Measurements from ENCODE around the gene MRPS31. TPM values are rescaled to one million over a fixed set of nuclear protein-coding genes. Genes with fewer than 3 reads are reported as not detected.

Gene MRPS31
- total and polyA plus RNA-seq, 4 donors = 13.4 to 17.6 (median 16.0) TPM

DNA sequence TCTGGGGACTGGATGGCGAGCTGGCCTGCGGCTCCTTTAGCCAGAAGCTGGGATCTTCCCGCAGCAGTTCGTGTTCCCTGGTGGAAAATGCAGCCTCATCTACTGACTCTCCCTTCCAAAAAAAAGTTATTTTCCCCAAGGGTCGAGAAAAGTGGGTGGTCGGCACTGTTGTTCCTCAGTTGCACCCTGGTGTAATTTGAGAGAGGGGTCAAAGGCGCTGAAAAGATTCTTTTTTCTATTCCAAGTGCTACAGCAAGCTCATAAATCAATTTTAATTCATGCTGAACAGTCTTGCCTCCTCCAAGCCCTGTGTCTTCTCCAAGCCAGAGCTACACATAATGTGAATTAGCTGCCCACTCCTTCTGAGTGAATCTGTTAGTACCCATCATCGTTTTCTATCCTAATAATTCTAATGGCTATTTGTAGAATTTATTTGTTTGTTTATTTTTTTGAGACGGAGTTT, 19.2 kb upstream of the MRPS31 start:
- Histone ChIP-seq H3K9me3 (ENCODE audit: control insufficient read depth in 4 of 4, low read length in 3 of 4) (no peaks in the 10 kb centered on the region), H3K9ac (ENCODE audit: low read depth in 1 of 2, low read length in 2 of 2) (peak overlapping the region; percentile 95 to 98), H3K4me1 (ENCODE audit: control insufficient read depth in 4 of 4, insufficient read depth in 4 of 4, low read length in 3 of 4) (peaks cover 5 to 53% (median 22%) of the 10 kb centered on the region in 4 donors), H3K27ac (ENCODE audit: low read depth in 1 of 2, low read length in 2 of 2) (peak overlapping the region; percentile 83 to 98), H3K4me3 (ENCODE audit: low read depth in 1 of 3, low read length in 3 of 3) (peak overlapping the region; percentile 56 to 84 (median 77)), H3K27me3 (ENCODE audit: control insufficient read depth in 4 of 4, insufficient read depth in 4 of 4, low read length in 3 of 4) (no peaks in the 10 kb centered on the region), H3K36me3 (ENCODE audit: control insufficient read depth in 4 of 4, insufficient read depth in 3 of 4, low read depth in 1 of 4, low read length in 3 of 4) (peaks cover 0 to 4% (median 0%) of the 10 kb centered on the region in 4 donors)
- WGBS = 13% methylated on average over 9 of the region's 9 CpGs
- DNase-seq (ENCODE audit: low spot score) = no peak
- no peak for TF ChIP-seq SP1 (IDR thresholded peaks at IDR 0.05)
- TF ChIP-seq, protein P1, sequence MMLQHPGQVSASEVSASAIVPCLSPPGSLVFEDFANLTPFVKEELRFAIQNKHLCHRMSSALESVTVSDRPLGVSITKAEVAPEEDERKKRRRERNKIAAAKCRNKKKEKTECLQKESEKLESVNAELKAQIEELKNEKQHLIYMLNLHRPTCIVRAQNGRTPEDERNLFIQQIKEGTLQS (IDR thresholded peaks at IDR 0.05) = no peak
- TF ChIP-seq YY1 (IDR thresholded peaks at IDR 0.05) = no peak
- TF ChIP-seq, protein P2, sequence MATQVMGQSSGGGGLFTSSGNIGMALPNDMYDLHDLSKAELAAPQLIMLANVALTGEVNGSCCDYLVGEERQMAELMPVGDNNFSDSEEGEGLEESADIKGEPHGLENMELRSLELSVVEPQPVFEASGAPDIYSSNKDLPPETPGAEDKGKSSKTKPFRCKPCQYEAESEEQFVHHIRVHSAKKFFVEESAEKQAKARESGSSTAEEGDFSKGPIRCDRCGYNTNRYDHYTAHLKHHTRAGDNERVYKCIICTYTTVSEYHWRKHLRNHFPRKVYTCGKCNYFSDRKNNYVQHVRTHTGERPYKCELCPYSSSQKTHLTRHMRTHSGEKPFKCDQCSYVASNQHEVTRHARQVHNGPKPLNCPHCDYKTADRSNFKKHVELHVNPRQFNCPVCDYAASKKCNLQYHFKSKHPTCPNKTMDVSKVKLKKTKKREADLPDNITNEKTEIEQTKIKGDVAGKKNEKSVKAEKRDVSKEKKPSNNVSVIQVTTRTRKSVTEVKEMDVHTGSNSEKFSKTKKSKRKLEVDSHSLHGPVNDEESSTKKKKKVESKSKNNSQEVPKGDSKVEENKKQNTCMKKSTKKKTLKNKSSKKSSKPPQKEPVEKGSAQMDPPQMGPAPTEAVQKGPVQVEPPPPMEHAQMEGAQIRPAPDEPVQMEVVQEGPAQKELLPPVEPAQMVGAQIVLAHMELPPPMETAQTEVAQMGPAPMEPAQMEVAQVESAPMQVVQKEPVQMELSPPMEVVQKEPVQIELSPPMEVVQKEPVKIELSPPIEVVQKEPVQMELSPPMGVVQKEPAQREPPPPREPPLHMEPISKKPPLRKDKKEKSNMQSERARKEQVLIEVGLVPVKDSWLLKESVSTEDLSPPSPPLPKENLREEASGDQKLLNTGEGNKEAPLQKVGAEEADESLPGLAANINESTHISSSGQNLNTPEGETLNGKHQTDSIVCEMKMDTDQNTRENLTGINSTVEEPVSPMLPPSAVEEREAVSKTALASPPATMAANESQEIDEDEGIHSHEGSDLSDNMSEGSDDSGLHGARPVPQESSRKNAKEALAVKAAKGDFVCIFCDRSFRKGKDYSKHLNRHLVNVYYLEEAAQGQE (IDR thresholded peaks at IDR 0.05) = no peak
- TF ChIP-seq NR2F2 (IDR thresholded peaks at IDR 0.05) = no peak
- no peak for TF ChIP-seq HNF4A (conservative IDR thresholded peaks at IDR 0.05)

DNA sequence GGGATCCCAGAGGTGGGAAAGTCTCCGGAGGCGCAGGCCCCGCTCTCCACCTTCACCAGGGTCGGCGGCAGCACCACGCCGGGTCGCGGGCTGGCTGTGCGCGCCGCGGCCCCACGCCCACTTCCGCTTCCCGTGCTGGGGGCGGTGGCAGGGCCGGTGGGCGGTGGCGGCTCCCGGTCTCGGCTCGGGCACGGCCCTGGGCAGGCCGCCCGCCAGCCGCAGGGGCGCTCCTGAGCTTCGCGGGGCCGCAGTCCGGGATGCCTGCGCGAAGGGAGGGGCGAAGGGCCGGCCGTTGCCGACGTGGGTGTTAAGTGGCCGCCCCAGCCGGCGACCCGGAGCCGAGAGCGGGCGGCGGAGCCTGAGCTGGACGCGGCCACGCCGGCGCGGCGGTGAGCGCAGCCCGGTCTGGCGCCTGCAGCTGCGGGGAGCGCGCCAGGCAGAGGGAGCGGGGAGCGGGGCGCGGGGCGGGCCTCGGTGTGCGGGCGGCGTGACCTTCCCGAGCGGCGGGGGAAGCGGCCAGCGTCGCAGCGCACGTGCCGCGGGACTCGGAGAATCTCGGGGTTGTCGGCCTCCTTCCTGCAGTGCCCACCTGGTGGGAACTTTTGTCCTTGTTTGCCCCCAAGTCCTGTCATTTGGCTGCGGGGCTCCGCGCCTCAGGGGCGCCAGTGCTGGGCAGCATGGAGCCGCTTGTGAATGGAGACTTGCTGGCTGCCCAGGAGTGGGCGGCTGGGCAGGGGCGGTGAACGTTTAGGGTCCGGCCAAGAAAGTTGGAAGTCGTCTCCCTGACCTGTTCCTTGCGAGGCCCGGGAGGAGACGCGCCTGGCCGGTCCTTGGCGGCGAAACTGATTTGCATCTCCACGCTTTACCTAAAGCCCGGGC, 18.5 kb upstream of the MRPS31 start, which contains the start of gene SLC25A15:
SLC25A15 (plus strand) TSS at position 337 of the 879 bp plus-strand sequence. CDS start 3,616 bp downstream, outside the sequence.
- TF ChIP-seq NR2F2 (IDR thresholded peaks at IDR 0.05) (no peak), EGR1 (IDR thresholded peaks at IDR 0.05; ENCODE audit: low read depth in 2 of 2) (peak in 1 of 2 donors; percentile 11), GABPA (IDR thresholded peaks at IDR 0.05 in 1 of 2, conservative IDR thresholded peaks at IDR 0.05 in 1 of 2) (peak in 1 of 2 donors; percentile 66), RXRA (IDR thresholded peaks at IDR 0.05) (peak in 1 of 2 donors; percentile 25), YY1 (IDR thresholded peaks at IDR 0.05) (no peak)
- TF ChIP-seq, protein P2 (IDR thresholded peaks at IDR 0.05) = peak; percentile 58
- TF ChIP-seq, protein P3, sequence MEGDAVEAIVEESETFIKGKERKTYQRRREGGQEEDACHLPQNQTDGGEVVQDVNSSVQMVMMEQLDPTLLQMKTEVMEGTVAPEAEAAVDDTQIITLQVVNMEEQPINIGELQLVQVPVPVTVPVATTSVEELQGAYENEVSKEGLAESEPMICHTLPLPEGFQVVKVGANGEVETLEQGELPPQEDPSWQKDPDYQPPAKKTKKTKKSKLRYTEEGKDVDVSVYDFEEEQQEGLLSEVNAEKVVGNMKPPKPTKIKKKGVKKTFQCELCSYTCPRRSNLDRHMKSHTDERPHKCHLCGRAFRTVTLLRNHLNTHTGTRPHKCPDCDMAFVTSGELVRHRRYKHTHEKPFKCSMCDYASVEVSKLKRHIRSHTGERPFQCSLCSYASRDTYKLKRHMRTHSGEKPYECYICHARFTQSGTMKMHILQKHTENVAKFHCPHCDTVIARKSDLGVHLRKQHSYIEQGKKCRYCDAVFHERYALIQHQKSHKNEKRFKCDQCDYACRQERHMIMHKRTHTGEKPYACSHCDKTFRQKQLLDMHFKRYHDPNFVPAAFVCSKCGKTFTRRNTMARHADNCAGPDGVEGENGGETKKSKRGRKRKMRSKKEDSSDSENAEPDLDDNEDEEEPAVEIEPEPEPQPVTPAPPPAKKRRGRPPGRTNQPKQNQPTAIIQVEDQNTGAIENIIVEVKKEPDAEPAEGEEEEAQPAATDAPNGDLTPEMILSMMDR (IDR thresholded peaks at IDR 0.05; ENCODE audit: low read depth, low read length, missing input control) = peak; percentile 29
- TF ChIP-seq, protein P1 (IDR thresholded peaks at IDR 0.05) = no peak
- Histone ChIP-seq H3K4me1 (ENCODE audit: control insufficient read depth in 4 of 4, insufficient read depth in 4 of 4, low read length in 3 of 4) (peaks cover 5 to 54% (median 24%) of the 10 kb centered on the region in 4 donors), H3K27ac (ENCODE audit: low read depth in 1 of 2, low read length in 2 of 2) (peak within 1 kb of the TSS; percentile 83 to 98), H3K36me3 (ENCODE audit: control insufficient read depth in 4 of 4, insufficient read depth in 3 of 4, low read depth in 1 of 4, low read length in 3 of 4) (peaks cover 0 to 4% (median 0%) of the 10 kb centered on the region in 4 donors), H3K9ac (ENCODE audit: low read depth in 1 of 2, low read length in 2 of 2) (peak within 1 kb of the TSS; percentile 95 to 98), H3K9me3 (ENCODE audit: control insufficient read depth in 4 of 4, low read length in 3 of 4) (no peaks in the 10 kb centered on the region), H3K4me3 (ENCODE audit: low read depth in 1 of 3, low read length in 3 of 3) (peak within 1 kb of the TSS; percentile 69 to 84 (median 77)), H3K27me3 (ENCODE audit: control insufficient read depth in 4 of 4, insufficient read depth in 4 of 4, low read length in 3 of 4) (no peaks in the 10 kb centered on the region)
- DNase-seq (ENCODE audit: low spot score) = peak; percentile 81
- under 1% methylated on average over 101 of the region's 101 CpGs for WGBS
